Right ventricle myocardium inferior (tissue), 1 donor: ENCODE measurements around the gene USP50. TPM values are rescaled to one million over a fixed set of nuclear protein-coding genes. Genes with fewer than 3 reads are reported as not detected.
"Not testable (repeated sequence)": the region's sequence is repeated elsewhere in the genome, so short reads cannot be mapped to it uniquely, and the experiment has no call there.

Experiments
- ATAC-seq: fragments of 200-7000 bp; cut with Tn5 transposase; one replicate; pipeline ENCODE4 v1.9.1; 2020; ENCODE audit warnings: mild to moderate bottlenecking, moderate library complexity
- DNase-seq: peaks from one replicate; pipeline ENCODE4 v3.0.0; 2021; ENCODE audit errors: missing footprints
- intact Hi-C: fragments of 100-400 bp; cut with DNase I; formaldehyde crosslinking; loops from one replicate; pipeline ENCODE4 v1.11.0; 2022
- long read RNA-seq: library from polyadenylated mRNA; unstranded; transcript quantifications from one replicate; pipeline ENCODE4 v2.0.0, GENCODE V29; 2021
- total RNA-seq: library from RNA; stranded (reverse); fragmentation: NEBNext Ultra II Directional; extraction: Animal tissue kit (Norgen Biotek cat#: 25700); gene quantifications from one replicate; pipeline ENCODE4 v1.2.1, GENCODE V29; 2021
- donor health status: DM: no; HTN: yes; CAD: no; lungs with severe emphysema.

The USP50 gene
- not detected for total RNA-seq
- long read RNA-seq = 0 reads

DNA sequence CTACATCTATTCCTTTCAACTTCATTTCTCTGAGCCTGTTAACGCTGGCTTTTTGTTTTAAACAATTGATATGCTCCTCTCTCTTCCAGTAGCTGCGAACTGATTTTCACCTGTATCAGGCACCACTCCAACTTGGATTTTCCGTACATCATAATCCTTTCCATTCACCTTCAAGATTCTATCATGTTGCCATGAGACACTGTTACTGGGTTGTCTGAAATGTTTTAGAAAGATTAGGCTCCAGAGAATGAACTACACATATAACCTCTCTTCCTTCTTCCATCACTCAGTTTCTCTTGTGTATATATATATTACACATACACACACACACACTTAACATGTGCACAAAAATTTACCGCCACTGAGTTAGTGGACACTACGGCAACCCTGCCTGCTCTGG is at the start of gene USP50:
Gene USP50 (minus strand): TSS at position 101 of the 400 bp plus-strand sequence. CDS start 141 bp downstream, outside the sequence.
- intact Hi-C loops = no loop called here
- ATAC-seq (no peak), DNase-seq (no peak)

DNA sequence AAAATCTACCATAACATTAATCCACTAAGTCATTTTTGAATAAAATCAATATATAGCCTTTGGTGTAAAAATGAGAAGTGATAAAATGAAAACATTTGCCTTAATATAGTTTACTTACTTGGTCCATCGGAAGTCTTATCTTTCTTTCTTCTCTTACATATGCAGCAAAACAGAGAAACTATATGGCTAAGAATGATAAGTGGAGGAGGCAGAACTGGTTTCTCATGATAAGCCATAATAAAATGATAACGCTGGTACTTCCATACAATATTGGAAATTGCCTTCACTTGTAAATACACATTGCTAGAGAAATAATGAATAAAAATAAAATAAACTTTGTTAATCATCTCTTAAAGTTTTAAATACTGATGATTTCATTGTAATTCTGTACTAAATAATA is 47.8 kb upstream of the USP50 start:
- ATAC-seq (no peak), DNase-seq (no peak)
- intact Hi-C loops = loop anchor here (10.0 kb wide), 1 partner anchor 50 kb away; no protein-coding TSS in a partner anchor

DNA sequence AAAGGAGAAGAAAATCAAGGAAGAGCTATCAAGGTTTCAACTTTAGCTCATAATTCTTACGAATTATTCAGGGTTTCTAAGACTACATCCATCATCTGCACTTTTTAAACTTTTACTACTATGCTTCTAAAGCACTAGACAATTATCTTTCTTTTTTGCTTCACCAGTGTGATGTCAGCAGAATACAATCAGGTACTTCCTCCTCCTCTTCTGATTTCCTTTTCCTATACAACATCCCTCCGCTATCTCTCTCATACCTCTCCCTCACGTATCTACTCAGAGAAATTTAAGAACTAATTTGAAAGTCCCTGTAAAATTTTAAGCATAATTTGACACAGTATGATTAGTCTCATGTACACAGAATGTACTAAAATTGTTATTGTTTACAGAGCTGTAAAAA is 47.3 kb upstream of the USP50 start:
- intact Hi-C loops = loop anchor here (10.0 kb wide), 1 partner anchor 51 kb away; no protein-coding TSS in a partner anchor
- DNase-seq (no peak), ATAC-seq (no peak)

DNA sequence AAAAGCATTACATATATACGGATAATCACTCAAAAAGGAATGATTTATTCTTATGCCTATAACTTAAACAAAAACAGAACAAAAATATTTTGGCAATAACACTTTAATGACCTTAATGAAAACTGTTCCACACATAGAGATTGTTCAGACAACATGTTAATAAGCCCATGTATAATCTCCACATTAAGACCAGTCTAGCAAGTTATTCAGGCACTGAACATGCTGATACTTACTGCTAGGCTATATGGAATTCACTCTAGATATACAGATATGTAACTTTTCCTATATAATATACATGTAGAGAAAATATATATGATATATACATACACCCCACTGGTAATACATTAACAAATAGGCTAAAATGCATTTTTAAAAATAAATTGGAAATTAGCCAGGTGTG is 43.8 kb upstream of the USP50 start:
- ATAC-seq (no peak), DNase-seq (no peak)
- intact Hi-C loops = loop anchor here (10.0 kb wide), 1 partner anchor 55 kb away; no protein-coding TSS in a partner anchor

DNA sequence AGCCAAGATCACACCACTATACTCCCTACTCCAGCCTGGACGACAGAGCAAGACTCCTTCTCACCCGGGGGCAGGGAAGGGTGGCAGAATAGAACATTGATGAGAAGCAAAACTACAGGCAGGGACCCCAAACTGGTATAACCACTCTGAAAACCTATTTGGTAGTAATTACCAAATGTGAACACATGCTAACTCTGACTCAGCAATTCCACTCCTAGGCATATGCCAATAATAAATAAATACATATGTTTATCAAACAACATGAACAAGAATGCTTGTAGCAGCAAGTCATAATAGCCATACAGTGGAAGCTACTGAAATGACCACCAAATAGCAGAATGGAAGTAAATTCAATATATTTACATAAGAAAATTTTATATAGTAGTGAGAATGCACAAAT is 31.0 kb upstream of the USP50 start:
- ATAC-seq (no peak), DNase-seq (no peak)
- intact Hi-C loops = no loop called here

DNA sequence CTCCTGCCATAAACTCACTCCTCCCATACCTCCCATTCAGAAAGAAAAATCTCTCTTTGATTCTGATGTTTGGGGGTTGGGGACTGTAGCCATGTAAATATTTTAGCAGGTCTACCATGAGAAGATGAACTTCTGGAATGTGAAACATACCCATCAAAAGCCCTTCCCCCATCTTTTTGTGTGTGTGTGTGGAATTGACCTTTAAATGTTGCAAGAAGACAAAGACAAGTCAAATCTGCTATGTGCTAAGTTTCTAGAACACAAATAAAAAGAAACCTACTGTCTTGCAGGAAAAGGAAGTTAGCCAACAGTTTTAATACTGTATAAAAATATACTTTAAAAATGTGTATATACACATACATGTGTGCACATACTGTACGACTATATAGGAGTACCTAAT is 29.7 kb upstream of the USP50 start:
- DNase-seq = no peak
- no peak for ATAC-seq
- intact Hi-C loops = no loop called here

DNA sequence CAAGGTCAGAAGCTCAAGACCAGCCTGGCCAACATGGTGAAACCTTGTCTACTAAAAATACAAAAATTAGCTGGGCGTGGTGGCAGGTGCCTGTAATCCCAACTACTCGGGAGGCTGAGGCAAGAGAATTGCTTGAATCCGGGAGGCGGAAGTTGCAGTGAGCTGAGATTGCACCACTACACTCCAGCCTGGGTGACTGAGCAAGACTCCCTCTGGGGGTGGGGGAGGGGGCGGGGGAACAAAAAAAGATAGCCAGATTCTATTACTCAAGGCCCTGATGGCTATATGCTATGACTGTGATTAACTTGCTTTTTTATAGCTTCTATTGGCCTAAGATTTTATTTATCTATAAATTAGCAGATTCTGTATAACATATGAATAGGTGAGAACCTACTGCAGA is 27.4 kb upstream of the USP50 start:
- intact Hi-C loops, ATAC-seq: not testable (repeated sequence)
- peak; percentile 76 for DNase-seq

DNA sequence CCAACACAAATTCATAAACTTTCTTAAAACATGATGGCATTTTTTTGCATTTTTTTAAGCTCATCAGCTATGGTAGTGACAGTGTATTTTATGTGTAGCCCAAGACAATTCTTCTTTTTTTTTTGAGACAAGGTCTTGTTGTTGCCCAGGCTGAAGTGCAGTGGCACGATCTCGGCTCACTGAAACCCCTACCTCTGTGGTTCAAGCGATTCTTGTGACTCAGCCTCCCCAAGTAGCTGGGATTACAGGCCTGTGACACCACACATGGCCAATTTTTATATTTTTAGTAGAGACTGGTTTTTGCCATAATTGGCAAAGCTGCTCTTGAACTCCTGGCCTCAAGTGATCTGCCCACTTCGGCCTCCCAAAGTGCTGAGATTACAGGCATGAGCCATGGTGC is 17.3 kb upstream of the USP50 start:
- no peak for ATAC-seq

DNA sequence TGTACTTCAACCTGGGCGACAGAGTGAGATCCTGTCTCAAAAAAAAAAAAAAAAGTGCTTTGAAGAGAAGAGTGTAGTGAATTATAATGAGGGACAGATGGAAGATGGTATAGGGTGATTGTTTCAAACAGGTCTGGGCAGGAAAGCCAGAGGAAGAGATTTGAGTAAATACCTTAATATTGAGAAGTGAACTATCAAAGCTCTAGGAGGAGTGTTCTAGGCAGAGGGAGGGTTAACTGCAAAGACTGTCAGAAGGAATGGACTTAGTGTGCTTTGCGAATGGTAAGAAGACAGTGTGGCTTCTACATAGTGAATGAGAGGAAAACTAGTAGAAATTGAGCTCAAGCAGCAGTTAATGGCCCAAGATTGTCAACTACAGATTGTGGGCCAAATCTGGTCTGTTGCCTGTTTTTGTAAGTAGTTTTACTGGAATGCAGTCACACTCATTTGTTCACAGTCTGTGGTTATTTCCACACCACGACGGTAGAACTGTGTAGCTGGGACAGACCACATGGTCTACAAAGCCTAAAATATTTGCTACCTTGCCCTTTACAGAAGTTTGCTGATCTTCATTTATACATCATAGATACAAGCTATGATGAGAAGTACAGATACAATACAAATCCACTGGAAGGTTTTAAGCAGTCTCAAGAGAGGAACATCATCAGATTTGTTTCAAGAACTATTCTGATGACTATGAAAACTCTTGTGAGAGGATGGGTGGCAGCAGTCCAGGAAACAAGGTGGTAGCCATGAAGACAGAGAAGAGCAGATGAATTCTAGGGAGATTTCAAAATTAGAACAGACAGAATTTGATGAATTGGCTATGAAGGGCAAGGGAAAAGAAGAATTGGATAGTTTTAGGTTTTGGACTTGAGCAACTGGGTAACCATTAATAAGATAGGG is 16.5 kb upstream of the USP50 start:
- intact Hi-C loops = no loop called here
- ATAC-seq (no peak), DNase-seq (no peak)

More for the DNA sequence above, 17.3 kb upstream of the USP50 start:
- intact Hi-C loops = no loop called here
- no peak for DNase-seq

DNA sequence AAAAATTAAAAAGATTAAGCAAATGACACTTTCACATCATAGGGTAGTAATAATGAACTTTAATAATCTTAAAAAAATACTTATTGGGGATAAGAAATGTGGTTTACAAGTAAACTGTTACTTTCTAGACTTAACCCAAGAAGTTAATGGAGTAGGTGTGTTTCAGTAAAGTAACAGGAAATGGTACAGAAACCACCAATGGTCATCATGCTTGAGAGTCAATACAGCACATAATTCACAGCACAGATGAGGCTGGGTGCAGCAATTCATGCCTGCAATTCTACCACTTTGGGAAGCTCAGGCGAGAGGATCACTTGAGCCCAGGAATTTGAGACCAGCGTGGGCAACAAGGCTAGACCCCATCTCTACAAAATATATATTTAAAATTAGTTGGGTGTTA is 11.5 kb upstream of the USP50 start:
- DNase-seq (no peak), ATAC-seq (no peak)
- intact Hi-C loops = no loop called here

DNA sequence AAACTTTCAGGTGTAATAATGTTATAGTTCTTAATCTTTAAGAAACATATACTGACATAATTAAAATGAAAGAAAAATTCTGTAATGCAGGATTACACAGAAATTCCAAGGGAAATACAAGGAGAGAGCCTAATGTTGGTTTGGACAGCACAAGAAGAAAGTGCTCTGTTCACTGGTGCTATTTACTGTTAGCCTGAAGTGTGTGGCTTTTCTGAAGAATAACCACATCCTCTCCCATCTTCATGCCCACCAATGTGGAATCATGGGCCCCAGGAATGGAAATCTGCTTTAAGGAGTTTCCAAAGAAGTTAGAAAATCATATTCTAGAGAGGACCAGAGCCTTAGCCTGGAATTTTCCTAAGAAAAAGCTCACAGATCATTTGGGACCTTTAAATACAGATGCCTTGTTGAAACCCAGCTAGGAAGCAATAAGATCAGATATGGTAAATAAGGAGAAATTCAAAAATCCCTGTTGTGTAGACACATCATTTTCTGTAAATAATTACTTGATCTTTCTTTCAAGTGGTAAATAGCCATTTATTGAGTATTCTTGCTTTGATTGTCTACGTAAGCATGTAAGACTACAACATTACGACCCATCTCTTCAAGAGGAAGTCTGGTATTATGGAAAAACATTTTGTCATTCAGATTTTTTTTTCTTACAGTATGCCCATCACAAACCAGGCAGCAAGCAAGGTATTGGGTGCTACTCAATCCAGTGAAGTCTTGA is 10.3 kb upstream of the USP50 start:
- DNase-seq (no peak), ATAC-seq (no peak)
- intact Hi-C loops = no loop called here

DNA sequence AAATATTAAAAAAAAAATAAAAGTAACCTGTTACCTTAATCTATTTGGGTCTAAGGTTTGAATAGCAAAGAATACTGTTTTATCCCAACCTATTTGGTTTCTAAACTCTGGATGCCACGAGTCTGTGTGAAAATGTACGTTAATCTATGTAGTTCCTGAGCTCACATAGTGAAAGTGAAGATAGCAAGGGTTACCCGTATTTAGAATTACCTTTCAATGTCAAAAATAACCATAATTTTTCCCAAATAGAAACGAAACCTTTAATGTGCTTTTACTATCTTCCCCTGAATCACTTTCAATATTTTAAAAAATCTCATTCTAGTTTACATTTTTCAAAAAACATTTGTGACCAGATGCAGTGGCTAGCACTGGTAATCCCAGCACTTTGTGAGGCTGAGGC is 5.8 kb upstream of the USP50 start:
- intact Hi-C loops = no loop called here
- ATAC-seq = no peak
- no peak for DNase-seq

DNA sequence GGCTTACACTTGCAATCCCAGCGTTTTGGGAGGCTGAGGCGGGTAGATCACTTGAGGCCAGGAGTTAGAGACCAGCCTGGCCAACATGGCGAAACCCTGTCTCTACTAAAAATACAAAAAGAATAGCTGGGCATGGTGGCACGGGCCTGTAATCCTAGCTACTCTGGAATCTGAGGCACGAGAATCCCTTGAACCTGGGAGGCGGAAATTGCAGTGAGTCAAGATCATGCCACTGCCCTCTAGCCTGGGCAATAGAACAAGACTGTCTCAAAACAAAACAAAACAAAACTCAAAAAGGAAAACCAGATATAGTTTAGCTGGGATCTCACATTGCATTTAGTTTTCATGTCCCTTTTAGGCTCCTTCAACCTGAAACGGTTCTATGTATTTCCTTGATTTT is 2.9 kb upstream of the USP50 start:
- DNase-seq (no peak), ATAC-seq (no peak)
- intact Hi-C loops = no loop called here

DNA sequence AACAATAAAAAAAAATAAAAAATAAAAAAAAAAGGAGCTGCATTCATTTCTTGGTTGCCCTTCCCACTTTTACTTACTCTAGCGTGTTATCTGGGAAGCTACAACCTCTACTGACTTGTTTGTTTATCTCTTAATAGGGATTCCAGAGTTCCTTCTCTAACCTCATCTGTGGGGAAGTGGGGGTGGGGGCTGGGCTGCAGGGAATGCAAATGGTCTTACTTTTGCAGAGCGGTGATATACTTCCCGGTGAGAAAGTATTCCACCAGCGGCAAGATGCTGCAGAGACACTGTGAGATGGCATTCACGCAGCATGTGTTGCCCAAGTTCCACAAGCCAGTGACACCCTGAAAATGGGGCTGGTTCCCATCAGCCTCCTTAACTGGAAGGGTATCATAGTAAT is 2.1 kb downstream of the USP50 start:
- ATAC-seq = no peak
- intact Hi-C loops = no loop called here
- DNase-seq = no peak

DNA sequence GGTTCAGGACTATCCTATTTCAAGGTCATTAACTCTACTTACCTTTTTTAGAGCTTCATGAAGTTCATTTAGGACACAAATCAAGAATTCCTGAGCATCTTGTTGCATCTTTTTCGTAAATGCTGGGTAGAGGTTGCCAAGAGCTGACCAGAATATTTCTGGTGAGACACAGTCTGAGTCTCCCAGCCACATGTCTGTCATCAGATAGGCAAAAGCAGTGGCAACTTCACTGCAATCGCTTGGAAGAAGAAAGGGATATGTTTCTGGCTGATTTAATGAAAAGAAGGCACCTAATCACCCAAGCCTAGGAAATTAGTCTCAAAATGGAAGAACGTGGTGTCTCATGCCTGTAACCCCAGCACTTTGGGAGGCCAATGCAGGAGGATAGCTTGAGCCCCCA is 2.9 kb downstream of the USP50 start:
- DNase-seq (no peak), ATAC-seq (no peak)
- intact Hi-C loops = no loop called here

DNA sequence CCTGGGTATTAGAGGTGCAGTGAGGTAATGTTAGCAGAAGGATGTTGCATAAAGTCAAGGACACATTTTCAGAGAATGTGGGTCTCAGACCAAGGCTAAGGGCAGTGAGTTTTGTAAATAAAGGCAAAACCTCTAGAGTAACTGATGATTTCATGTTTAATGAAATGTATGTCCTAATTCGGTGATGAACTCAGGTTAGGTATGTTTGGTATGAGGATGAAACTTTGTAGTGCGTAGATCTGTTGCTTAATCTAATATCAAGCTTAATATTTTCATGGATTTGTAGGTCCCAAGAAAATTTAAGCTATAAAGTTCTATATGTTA is 3.6 kb downstream of the USP50 start:
- no peak for ATAC-seq
- intact Hi-C loops = no loop called here

DNA sequence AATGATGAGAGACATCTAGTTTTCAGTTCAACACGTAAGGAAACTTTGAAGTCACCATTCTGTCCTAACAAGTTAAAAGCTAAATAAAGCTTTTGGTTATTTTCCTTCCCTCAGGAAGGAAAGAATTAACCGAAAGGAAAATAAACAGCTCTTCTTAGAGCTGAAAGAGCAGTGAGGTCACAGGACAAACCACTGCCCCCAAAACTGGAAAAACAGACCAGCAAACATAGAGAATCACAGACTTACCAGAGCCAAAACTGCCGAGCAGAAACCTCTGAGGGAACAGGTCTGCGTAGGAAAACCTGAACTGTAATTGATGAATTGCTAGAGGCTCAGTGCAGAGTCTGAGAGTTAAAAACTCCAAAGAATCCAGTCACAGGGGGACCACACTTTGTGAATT is 14.7 kb downstream of the USP50 start:
- intact Hi-C loops = no loop called here
- ATAC-seq (no peak), DNase-seq (no peak)

More for the DNA sequence above, 3.6 kb downstream of the USP50 start:
- no peak for DNase-seq

DNA sequence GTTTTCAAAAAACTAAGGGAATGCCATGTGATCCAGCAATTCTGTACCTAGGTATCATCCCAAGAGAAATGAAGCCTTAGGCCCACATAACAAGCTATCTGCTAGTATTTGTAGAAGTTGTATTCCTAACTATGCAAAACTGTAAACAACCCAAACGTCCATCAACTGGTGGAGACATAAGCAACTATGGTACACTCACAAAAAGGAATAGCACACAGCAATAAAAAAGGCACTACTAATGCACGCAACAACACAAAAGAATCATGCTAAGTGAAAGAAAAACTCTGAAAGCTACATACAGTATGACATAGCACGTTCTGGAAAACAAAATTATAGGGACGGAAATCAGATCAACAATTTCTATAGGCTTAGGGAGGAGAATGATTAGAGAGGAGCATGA is 15.3 kb downstream of the USP50 start:
- no peak for ATAC-seq
- DNase-seq = no peak
- intact Hi-C loops = no loop called here

DNA sequence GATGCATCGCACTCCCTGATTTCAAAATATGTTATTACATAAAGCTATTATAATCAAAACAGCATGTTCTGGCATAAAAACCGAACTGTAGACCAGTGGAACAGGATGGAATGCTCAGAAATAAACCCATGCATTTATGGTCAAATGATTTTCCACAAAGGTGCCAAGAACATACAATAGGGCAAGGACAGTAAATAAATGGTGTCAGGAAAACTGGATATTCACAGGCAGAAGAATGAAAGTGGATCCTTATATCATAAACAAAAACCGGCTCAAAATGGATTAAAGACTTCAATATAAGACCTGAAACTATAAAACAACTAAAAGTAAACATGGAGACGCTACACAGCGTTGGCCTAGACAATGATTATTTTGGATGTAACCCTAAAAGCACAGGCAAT is 22.6 kb downstream of the USP50 start:
- intact Hi-C loops = no loop called here
- ATAC-seq (no peak), DNase-seq (no peak)

DNA sequence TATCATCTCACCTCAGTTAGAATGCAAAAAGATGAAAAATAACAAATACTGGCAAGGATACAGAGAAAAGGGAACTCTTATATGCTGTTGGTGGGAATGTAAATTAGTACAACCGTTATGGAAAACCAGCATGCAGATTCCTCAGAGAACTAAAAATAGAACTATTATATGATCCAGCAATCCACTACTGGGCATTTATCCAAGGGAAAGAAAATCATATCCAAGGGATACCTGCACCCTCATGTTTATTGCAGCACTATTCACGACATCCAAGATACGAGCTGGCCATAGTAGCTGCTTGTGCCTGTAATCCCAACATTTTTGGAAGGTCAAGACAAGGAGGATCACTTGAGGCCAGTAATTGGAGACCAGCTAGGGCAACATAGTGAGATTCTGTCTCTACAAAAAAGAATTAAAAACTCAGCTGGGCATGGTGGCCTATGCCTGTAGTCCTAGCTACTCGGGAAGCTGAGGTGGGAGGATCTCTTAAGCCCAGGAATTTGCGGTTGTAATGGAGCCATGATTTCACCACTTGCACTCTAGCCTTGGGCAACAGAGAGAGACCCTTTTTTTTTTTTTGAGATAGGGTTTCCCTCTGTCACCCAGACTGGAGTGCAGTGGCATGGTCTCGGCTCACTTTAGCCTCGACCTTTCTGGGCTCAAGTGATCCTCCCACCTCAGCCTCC is 26.6 kb downstream of the USP50 start:
- intact Hi-C loops = no loop called here
- ATAC-seq (no peak), DNase-seq (no peak)
